Stimulated activated CD4-positive, alpha-beta T cell treated with anti-CD3 and anti-CD28 coated beads, TNF-alpha, amount 100 ng/mL, for 48 hours (primary cell): Measurements from ENCODE around the gene SGSH.
"Not testable (repeated sequence)": the region's sequence is repeated elsewhere in the genome, so short reads cannot be mapped to it uniquely, and the experiment has no call there.

Experiments used
- DNase-seq, 3 donors: peaks; one replicate each; pipeline ENCODE4 v3.0.0-alpha.2; 2020; ENCODE audit warnings: low read depth in 3 of 3

Gene SGSH

GRCh38 chr17:80210348-80211108, 9.6 kb downstream of the SGSH start:
- no peak for DNase-seq

- no peak for DNase-seq
Observed at GRCh38 chr17:80209765-80210164, 10.4 kb downstream of the SGSH start.

GRCh38 chr17:80208050-80208449, 12.1 kb downstream of the SGSH start:
- no peak for DNase-seq

DNA sequence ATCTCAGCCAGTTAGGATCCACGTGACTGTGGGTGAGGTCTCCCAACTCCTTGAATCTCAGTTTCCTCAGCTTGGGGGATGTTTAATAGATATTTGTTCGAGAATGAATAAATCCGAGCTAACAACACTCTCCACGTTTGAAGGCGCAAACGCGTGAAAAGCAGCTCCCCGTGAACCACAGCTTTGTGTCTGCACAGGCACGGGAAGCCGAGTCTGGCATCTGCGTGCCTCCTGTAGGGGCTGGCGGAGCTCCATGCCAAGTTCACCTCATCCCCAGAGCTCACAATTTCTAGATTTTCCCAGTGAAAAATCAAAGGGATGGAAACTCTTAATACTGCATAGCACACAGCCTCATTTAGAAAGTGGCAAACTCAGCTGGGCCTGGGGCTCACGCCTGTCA, 14.3 kb downstream of the SGSH start:
- DNase-seq, result no peak

DNA sequence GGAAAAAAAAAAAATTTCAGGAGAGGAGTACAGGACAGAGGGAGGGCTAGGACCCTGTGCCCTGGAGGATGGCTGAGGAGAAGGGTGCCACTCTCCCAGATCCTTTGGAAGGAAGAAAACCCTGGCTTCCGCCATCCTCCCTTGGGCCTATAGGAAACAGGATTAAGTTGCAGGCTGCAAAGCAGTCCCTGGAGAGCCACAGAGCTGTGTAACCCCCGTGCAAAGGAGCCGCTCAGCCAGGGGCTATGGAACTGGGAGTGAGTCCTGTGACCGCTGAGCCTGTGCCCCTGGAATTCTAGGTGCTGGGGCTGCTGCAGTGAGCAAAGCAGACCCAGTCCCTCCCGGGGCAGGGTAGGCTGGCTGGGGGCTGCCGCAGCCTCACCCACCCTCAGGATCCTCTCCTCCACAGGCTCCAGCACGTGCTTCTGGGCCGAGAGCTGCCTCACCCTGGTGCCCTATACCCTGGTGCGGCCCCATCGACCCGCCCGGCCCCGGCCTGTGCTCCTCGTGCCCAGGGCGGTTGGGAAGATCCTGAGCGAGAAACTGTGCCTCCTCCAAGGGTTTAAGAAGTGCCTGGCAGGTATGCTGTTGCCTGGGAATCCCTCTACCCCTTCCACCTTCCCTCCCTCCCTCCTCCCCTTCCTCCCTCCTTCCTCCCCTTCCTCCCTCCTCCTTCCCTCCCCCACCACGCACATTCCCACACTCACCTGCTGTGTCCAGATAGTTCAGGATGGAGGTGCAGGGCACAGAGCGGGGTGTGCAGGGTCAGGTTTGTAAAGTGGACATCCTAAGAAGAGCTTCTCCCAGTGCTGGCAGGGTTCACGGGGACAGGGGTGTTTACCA, 15.3 kb downstream of the SGSH start:
- DNase-seq, result no peak

GRCh38 chr17:80203471-80203963, 16.6 kb downstream of the SGSH start:
- DNase-seq, result no peak

DNA sequence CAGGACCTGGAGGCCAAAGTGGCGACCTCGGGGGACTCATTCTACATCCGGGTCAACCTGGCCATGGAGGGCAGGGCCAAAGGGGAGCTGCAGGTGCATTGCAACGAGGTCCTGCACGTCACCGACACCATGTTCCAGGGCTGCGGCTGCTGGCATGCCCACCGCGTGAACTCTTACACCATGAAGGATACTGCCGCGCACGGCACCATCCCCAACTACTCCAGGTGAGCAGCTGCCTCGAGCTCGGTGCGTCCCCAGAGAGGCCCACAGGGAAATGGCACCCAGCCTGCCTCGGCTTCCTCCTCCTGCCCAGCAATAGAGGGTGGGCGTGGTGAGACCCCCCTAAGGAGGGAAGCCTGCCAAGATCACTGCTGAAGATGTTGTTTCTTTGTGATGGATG, 17.9 kb downstream of the SGSH start:
- DNase-seq, result no peak

DNA sequence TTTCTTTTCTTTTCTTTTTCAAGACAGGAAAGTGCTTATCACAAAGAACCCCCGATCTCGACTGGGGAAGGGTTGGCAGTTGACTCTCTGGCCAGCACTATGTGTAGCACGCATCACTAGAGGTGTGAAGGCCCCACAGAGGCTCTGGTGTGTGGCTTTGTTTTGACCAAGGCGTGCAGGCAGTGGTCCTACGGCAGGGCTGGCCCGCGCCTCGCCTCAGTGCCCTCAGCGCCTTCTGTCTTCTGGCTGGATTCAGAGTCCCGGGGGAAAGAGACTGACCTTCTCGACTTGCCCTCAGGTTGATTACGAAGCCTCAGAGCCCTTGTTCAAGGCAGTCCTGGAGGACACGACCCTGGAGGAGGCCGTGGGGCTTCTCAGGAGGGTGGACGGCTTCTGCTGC, 18.7 kb downstream of the SGSH start:
- no peak for DNase-seq

DNA sequence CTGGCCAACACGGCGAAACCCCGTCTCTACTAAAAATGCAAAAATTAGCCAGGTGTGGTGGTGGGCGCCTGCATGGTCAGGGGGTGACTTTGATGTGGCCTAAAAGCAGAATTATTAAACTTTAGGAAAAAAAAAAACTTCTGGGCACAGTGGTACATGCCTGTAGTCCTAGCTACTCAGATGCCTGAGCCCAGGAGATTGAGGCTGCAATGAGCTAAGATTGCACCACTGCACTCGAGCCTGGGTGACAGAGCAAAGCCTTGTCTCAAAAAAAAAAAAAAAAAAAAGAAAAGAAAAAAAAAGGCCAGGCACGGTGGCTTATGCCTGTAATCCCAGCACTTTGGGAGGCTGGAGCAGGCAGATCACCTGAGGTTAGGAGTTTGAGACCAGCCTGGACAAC, 20.8 kb downstream of the SGSH start:
- not testable (repeated sequence) for DNase-seq

GRCh38 chr17:80198144-80198661, 21.9 kb downstream of the SGSH start:
- DNase-seq, result no peak

DNA sequence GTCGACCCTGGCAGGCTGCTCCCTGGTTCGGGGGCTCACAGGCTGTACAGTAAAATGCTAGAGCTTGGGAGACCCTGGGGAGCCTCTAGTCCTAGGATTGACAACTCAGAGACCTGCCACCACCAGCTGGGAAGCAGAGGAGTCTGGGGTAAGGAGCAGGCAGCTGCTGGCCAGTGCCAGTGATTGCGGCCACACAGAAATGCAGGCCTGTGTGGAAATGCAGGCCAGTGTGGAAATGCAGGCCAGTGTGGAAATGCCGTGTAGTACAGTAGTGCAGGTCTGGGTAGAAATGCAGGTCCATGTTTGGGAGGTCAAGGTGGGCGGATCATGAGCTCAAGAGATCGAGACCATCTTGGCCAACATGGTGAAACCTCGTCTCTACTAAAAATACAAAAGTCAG, 23.5 kb downstream of the SGSH start:
- no peak for DNase-seq

DNA sequence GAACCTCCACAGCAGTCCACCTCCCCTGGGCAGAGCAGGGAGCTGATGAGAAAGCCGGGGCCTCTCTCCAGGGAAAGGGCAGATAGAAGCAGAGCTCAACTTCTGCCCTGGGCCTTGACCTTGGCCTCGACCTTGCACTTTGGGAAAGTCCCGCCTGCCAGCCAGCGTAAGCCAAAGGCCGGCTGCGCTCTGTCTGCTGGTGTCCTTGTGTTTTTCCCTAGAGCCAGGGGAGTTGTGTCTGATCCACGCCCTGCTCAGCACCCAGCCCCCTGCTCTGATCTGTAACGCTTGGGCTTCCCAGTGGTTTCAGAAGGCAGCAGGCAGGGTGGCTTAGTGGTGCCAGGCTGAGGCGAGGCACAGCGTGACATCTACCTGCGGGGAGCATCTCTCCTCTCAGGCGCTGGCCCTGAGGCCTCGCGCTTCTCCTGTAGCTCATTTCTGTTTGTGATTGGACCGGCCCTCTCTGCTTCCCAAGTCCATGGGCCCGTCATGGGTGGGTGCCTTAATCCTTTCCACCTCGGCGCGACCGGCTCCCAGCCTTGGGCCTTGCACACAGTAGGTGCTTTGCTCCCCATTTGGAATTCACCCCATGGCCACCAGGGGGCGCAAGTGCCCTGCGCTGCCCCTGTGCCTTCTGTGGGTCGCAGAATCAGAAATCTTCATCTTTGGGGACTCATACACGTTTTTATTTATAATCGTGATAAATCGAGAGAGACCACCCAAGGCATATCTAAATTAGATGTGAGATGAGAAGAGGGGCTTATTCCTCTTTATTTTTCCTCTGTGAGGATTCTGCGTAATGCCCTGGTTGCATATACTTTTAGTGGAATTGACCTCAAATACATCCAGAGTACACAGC, 24.2 kb downstream of the SGSH start:
- DNase-seq, result peak; percentile 23 to 39 (median 26)

- DNase-seq, result no peak
Observed at GRCh38 chr17:80195141-80195540, 25.0 kb downstream of the SGSH start.

DNA sequence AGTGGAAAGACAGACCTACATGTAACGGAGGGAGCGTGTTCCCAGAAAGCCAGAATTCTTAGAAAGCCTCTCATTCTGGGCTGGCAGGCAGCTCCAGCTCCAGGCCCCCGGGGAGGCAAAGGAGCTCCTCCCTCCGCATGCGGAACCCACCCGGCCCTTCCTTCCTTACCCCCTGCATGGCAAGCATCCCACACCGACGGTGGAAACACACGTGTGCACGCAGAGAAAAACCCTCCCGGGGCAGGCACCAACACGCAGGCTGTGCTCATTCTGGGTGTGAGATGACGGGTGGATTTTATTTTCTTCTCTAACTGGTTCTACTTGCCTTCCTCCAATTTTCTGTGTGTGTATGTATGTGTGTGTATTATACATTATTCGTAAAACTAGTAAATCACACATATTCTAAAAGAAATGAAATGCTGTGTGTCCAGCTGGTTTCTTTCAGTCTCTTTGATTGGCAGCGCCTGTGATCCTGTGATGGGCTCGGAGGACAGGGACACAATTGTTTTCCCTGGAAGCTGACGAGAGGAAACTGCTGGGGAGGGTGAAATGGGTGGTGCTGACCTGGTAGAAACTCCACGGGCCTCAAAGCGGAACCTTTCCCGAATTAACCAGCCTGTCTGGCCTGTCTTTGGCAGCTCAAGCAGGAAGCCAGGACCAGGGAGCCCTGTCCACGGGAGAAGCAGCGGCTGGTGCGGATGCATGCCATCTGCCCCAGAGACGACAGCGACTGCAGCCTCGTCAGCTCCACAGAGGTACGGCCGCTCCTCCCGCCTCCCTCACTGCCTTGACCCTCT, 28.1 kb downstream of the SGSH start:
- no peak for DNase-seq

GRCh38 chr17:80191192-80191591, 28.9 kb downstream of the SGSH start:
- DNase-seq, result no peak

DNA sequence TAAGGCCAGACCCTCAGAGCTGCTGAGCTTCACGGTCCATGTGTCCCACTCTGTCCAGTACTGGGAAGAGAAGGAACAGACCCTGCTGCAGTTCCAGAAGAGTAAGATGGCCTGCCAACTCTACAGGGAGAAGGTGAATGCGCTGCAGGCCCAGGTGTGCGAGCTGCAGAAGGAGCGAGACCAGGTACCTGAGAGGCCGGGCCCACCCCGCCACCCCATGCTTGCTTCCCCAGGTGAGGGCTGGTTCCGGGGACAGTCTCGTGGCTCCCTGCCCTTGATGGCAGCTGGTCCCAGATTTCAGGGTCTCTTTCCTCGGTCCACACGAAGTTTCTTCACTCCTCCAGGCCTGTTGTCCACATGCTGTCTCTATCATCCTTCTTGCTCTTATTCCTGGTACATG, 29.4 kb downstream of the SGSH start:
- DNase-seq, result no peak

- DNase-seq, result no peak
Observed at GRCh38 chr17:80189611-80190010, 30.5 kb downstream of the SGSH start.

DNA sequence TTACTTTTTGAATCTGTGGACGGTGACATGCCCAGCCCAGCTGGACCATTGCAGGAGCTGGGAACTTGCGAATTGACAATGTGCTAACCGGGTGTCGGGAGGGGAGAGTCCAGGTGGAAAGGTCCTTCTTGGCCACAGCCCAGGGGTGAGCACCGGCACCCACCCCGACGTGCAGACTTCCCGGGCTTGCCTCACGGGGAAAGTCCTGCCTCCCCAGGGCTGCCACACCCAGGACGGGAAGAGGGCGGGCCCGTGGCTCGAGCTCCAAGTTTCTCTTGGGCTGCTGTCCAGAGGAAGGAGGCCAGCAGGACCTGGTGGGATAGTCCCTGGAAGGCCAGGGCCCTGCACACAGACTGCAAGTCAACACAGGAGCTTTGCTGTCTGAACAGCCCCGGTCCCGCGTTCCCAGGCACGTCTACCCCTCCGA, 32.6 kb downstream of the SGSH start:
- no peak for DNase-seq

- DNase-seq, result no peak
Observed at GRCh38 chr17:80187090-80187489, 33.0 kb downstream of the SGSH start.

DNA sequence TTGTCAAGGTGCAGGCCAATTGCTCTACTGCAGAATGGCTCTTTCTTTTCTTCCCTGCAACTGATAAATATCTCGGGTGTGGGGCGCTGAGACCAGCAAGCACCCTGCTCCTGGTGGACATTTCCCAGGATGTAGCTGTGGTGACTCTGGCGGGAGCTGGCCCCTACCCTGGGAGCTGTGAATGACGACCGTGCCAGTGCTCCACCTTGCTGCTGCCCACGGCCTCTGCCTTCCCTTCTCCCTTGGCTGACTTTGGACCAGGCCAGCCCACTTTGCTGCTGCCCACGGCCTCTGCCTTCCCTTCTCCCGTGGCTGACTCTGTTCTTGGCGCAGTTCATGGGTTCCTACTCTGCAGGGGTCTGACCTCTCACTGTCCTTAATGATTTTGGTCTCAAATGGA, 34.2 kb downstream of the SGSH start:
- no peak for DNase-seq

DNA sequence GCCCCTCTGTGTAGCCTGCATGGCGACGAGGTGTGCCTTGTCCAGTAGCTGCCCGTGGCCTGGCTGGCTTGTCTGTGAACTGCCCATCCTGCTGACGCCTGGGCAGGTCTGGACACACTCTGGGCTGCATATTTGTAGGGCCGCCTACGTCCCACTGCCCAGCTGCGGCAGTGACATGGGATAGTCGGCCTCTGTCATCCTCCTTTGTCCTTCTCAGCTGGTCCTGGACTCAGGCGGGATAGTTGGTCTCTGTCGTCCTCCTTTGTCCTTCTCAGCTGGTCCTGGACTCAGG, 35.8 kb downstream of the SGSH start:
- DNase-seq, result no peak
